ENCODE results near the gene WNT8A. TPM values are rescaled to one million over a fixed set of nuclear protein-coding genes. Genes with fewer than 3 reads are reported as not detected.

Gene WNT8A
- total RNA-seq, 2 experiments from 2014 or later = not detected

DNA sequence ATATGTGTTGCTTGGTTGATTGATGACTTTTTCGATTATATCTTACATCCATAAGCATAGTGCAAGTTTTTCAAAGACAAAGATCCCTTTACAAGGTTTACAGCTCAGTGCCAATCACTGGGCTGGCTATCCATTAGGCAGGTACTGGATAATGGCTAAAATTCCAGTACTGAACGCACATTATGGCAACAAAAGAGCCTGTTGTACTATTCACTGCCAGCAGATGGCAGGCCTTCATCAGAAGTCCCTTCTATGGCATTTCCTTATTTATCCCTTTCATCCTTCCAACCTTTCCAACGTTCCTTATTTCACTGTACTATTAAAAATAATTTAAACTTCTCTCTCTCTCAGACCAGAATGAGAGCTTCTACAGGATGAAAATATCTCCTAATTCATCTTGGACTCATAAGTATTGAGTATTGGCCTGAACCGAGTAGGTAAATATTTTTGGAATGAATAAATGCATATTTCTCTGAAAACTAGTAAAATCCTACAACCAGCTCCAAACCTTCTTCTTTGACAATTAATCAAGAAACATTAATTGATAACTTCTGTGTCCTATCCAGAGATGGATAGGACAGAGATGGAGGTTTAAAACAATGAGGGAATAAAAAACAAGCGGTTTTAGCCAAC, 6.7 kb upstream of the WNT8A start:
- H3K4me3 Mint-ChIP-seq = no peak overlapping the region
- POLR2A ChIA-PET = no interaction called here
- TF ChIP-seq, protein P1, sequence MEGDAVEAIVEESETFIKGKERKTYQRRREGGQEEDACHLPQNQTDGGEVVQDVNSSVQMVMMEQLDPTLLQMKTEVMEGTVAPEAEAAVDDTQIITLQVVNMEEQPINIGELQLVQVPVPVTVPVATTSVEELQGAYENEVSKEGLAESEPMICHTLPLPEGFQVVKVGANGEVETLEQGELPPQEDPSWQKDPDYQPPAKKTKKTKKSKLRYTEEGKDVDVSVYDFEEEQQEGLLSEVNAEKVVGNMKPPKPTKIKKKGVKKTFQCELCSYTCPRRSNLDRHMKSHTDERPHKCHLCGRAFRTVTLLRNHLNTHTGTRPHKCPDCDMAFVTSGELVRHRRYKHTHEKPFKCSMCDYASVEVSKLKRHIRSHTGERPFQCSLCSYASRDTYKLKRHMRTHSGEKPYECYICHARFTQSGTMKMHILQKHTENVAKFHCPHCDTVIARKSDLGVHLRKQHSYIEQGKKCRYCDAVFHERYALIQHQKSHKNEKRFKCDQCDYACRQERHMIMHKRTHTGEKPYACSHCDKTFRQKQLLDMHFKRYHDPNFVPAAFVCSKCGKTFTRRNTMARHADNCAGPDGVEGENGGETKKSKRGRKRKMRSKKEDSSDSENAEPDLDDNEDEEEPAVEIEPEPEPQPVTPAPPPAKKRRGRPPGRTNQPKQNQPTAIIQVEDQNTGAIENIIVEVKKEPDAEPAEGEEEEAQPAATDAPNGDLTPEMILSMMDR (IDR thresholded peaks at IDR 0.05) = peak; percentile 98

DNA sequence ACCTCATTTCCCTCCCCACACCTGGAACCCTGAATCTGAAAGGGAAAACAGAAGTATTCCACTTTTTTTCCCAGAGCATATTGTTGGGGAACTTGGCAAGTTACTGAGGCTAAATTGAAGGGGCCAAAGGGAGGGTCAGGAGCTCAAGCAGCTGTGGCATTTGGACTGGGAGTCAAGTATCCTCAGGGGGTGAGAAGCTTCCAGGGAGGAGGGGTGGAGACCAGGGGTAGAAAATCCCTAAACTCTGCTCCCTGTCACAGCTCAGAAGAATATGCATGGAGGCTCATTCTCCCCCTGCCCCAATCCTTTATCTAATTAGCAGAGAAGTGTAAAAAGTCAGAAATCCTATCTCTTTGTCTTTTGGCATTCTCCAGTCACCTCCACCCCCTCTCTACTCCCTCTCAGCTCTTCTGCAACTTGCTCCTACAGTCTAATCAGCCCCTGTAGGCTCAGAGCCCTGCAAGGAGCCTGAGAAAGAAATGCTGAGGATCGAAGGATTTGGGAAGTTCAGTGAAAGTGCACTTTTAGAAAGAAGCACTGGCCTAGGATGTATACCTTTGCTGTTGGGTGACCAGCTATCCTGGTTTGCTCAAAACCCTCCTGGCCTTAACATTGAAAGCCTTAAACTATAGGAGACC, 5.7 kb upstream of the WNT8A start:
- TF ChIP-seq, protein P1 (IDR thresholded peaks at IDR 0.05) = no peak
- Mint-ChIP-seq H3K9me3 (no peaks in the 10 kb centered on the region), H3K4me3 (no peak overlapping the region), H3K4me1 (ENCODE audit: low read depth) (peaks cover 9% of the 10 kb centered on the region), H3K27me3 (no peaks in the 10 kb centered on the region), H3K27ac (no peak overlapping the region), H3K36me3 (ENCODE audit: low read depth) (no peaks in the 10 kb centered on the region)
- Histone ChIP-seq H3K27me3 (ENCODE audit: control insufficient read depth in 1 of 2, insufficient read depth in 2 of 2, low read length in 2 of 2) (no peaks in the 10 kb centered on the region), H3K4me1 (ENCODE audit: insufficient read depth, low read length) (peaks cover 12% of the 10 kb centered on the region), H3K4me3 (ENCODE audit: low read length) (no peak overlapping the region), H3K27ac (ENCODE audit: low read depth in 1 of 2, low read length in 2 of 2) (no peak overlapping the region), H3K9me3 (ENCODE audit: control insufficient read depth in 1 of 2, insufficient read depth in 1 of 2, low read length in 2 of 2) (no peaks in the 10 kb centered on the region), H3K36me3 (ENCODE audit: insufficient read depth, low read length) (no peaks in the 10 kb centered on the region)
- no peak for ATAC-seq (ENCODE audit: poor library complexity)
- DNase-seq = no peak
- POLR2A ChIA-PET = interaction anchor here (0.6 to 1.5 kb wide), 2 partner anchors 53 to 55 kb away, joined by 5 read pairs; no protein-coding TSS in a partner anchor
- CTCF ChIA-PET = interaction anchor here (0.5 to 3.3 kb wide), 6 partner anchors 10 to 449 kb away, joined by 3 to 30 read pairs (median 6); no protein-coding TSS in a partner anchor
- intact Hi-C loops (cut with DNase I, micrococcal nuclease) = no loop called here

More for the DNA sequence above, 6.7 kb upstream of the WNT8A start:
- Histone ChIP-seq H3K27ac (ENCODE audit: low read depth in 1 of 2, low read length in 2 of 2) (no peak overlapping the region), H3K27me3 (ENCODE audit: control insufficient read depth in 1 of 2, insufficient read depth in 2 of 2, low read length in 2 of 2) (no peaks in the 10 kb centered on the region), H3K9me3 (ENCODE audit: control insufficient read depth in 1 of 2, insufficient read depth in 1 of 2, low read length in 2 of 2) (no peaks in the 10 kb centered on the region), H3K4me1 (ENCODE audit: insufficient read depth, low read length) (peaks cover 12% of the 10 kb centered on the region), H3K4me3 (ENCODE audit: low read length) (no peak overlapping the region), H3K36me3 (ENCODE audit: insufficient read depth, low read length) (no peaks in the 10 kb centered on the region)
- intact Hi-C loops (cut with DNase I, micrococcal nuclease) = loop anchor here (1.0 kb wide), 1 partner anchor 56 kb away; no protein-coding TSS in a partner anchor
- no peaks in the 10 kb centered on the region for H3K27me3 Mint-ChIP-seq
- H3K27ac Mint-ChIP-seq = no peak overlapping the region
- peaks cover 9% of the 10 kb centered on the region for H3K4me1 Mint-ChIP-seq (ENCODE audit: low read depth)
- DNase-seq (peak; percentile 14 to 75 (median 38)), ATAC-seq (ENCODE audit: poor library complexity) (peak; percentile 51)
- H3K9me3 Mint-ChIP-seq = no peaks in the 10 kb centered on the region
- H3K36me3 Mint-ChIP-seq (ENCODE audit: low read depth) = no peaks in the 10 kb centered on the region
- CTCF ChIA-PET = interaction anchor here (1.2 to 3.3 kb wide), 5 partner anchors 9 to 448 kb away, joined by 3 to 30 read pairs (median 7); no protein-coding TSS in a partner anchor

DNA sequence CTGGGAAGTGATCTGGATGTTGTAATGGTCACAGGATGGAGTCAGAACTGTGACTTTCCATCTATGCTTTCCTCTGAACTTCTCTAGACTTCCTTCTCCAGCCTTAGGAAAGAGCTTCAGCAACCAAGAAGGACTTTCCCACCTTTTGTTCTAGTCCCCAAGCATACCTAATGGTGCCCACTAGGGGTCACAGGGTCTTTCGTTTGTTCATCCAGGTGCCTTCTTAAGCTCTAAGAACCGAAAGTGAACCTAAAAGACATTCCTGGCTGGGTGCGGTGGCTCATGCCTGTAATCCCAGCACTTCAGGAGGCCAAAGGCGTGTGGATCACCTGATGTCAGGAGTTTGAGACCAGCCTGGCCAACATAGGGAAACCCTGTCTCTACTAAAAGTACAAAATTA, 1.8 kb upstream of the WNT8A start:
- TF ChIP-seq, protein P1 (IDR thresholded peaks at IDR 0.05) = no peak
- ATAC-seq (ENCODE audit: poor library complexity) (no peak), DNase-seq (no peak)
- Histone ChIP-seq H3K27ac (ENCODE audit: low read depth in 1 of 2, low read length in 2 of 2) (no peak overlapping the region), H3K27me3 (ENCODE audit: control insufficient read depth in 1 of 2, insufficient read depth in 2 of 2, low read length in 2 of 2) (no peaks in the 10 kb centered on the region), H3K4me1 (ENCODE audit: insufficient read depth, low read length) (peaks cover 12% of the 10 kb centered on the region), H3K4me3 (ENCODE audit: low read length) (no peak overlapping the region), H3K9me3 (ENCODE audit: control insufficient read depth in 1 of 2, insufficient read depth in 1 of 2, low read length in 2 of 2) (no peaks in the 10 kb centered on the region), H3K36me3 (ENCODE audit: insufficient read depth, low read length) (no peaks in the 10 kb centered on the region)
- Mint-ChIP-seq H3K9me3 (no peaks in the 10 kb centered on the region), H3K27ac (peak overlapping the region; percentile 69), H3K36me3 (ENCODE audit: low read depth) (no peaks in the 10 kb centered on the region), H3K4me3 (no peak overlapping the region), H3K4me1 (ENCODE audit: low read depth) (peaks cover 9% of the 10 kb centered on the region), H3K27me3 (no peaks in the 10 kb centered on the region)
- ChIA-PET CTCF (interaction anchor here (1.1 to 3.1 kb wide), 2 partner anchors 13 to 51 kb away, joined by 4 to 15 read pairs; no protein-coding TSS in a partner anchor), POLR2A (interaction anchor here (1.3 kb wide), 1 partner anchor 256 kb away, joined by 3 read pairs; the partner anchor contains the start of gene FAM53C)
- intact Hi-C loops (cut with DNase I, micrococcal nuclease) = no loop called here

All from CD4-positive, alpha-beta T cell (primary cell).